ENCODE results near the gene TBCD.

Gene TBCD

DNA sequence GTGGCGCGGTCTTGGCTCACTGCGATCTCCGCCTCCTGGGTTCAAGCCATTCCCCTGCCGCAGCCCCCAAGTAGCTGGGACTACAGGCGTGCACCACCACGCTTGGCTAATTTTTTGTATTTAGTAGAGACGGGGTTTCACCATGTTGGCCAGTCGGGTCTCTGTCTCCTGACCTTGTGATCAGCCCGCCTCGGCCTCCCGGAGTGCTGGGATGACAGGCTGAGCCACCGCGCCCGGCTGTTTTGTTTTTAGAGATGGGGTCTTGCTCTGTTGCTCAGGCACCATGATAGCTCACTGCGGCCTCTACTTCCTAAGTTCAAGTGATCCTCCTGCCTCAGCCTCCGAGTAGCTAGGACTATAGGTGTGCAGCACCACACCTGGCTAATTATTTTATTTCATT lies 60.7 kb downstream of the TBCD start:
- DNase-seq, result no peak

- no peak for DNase-seq
Measured at GRCh38 chr17:82813299-82814051, 61.6 kb downstream of the TBCD start.

DNA sequence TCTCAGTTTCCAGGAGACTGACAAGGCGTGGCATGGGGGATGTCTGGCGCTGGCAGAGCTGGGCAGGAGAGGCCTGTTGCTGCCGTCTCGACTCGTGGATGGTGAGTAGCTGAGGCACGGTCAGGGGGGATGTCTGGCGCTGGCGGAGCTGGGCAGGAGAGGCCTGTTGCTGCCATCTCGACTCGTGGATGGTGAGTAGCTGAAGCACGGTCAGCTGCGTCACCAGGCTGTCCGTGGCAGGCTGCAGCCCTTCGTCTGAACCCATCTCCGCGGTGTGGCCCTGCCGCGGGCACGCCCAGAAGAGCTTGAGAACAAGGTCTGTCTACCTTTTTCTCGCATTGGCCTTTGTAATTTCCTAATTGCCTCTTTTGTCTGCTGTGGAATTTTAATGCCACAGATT lies 63.0 kb downstream of the TBCD start:
- DNase-seq, result no peak

- DNase-seq, result no peak
Measured at GRCh38 chr17:82815354-82815753, 63.5 kb downstream of the TBCD start.

GRCh38 chr17:82815790-82816305 lies 64.0 kb downstream of the TBCD start:
- no peak for DNase-seq

- no peak for DNase-seq
Measured at GRCh38 chr17:82816358-82816757, 64.5 kb downstream of the TBCD start.

DNA sequence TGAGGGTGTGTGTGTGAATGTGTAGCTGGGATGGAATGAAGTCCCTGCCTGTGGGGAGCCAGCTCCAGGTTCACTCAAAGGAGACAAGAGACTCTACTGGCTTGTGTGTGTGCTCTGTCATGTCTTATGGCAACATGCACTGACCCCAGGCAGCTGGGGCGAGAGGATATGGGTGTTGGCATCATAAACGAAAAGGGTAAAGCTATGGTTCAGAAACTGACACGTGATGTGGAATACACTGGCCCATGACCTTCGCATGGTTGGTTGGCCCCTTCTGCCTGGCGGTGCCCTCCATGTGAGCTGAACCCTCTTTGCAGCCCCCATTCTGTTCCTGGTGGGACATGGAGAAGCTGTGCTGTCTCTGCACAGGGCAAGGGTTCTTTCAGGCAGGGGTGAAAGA lies 66.1 kb downstream of the TBCD start:
- no peak for DNase-seq

- no peak for DNase-seq
Measured at GRCh38 chr17:82820278-82821251, 68.7 kb downstream of the TBCD start.

DNA sequence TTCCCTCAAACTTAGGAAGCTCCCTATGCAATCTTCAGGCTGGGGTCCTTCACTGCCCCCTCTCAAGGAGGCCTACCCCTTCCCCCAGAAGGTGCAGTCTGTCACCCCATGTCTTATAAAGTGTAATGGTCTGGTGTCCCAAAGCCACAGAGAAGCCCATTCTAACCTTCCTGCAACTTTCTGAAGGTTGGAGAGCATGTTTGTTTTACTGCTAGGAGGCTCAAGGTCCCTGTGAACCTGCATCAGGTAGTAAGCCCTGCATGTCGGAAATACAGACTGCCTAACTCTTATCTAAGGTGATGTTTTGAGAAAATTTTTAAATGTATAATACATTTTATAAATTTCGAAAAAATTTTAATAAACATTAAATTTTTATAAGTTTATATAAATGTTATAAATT lies 69.7 kb downstream of the TBCD start:
- DNase-seq, result no peak

DNA sequence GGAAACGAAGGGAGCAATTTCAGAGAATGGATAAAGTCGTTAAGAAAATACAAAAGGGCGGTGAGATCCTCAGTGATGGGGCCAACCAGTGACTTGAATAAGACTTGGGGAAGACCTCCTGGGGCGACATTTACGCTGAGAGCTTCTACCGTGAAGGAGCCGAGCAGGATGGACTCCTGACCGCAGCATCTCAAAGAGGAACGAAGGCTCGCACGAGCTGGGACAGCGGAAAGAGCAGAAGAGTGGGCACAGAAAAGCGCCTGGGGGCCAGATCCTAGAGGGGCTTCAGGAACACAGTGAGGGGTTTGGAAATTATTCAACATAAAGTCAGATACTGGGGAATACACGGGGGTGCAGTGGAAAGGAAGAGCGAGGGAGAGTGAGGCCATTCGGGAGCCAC lies 70.4 kb downstream of the TBCD start:
- no peak for DNase-seq

DNA sequence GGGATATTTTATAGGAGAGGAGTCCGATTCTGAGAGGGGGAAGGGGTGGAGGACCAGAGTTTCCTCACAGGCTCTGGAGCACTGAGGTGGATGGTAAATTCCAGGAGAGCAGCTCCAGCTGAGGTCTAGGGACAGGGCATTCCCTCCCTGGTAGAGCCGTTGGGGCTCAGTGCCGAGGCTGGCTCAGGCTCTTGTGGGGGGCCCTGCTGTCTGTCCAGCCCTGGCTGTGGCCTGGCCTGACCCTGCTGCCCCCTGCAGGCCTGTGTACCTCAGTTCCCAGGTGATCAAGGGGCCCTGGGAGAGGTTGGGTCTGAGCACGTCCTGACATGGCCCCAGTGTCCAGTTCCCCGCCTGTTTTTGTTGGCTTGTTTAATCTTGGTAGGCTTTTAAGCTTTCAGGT lies 71.1 kb downstream of the TBCD start:
- no peak for DNase-seq

GRCh38 chr17:82825540-82826124 lies 73.8 kb downstream of the TBCD start:
- DNase-seq, result no peak

DNA sequence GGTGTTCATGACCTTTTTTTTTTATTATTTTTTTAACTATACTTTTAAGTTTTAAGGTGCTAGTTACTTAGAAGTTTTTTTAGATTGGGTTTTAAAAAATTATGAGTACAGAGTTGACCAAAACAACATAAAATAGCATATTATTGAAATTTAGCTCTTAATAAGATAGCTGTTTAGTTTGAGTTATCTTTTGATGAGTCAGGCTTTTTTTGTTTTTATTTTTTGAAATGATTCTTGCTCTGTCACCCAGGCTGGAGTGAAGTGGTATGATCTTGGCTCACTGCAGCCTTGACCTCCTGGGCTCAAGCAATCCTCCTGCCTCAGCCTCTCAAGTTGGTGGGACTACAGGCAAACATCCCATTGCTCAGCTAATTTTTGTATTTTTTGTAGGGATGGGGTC lies 74.3 kb downstream of the TBCD start:
- DNase-seq, result no peak

- no peak for DNase-seq
Measured at GRCh38 chr17:82826956-82827355, 75.1 kb downstream of the TBCD start.

- DNase-seq, result no peak
Measured at GRCh38 chr17:82828875-82829487, 77.1 kb downstream of the TBCD start.

DNA sequence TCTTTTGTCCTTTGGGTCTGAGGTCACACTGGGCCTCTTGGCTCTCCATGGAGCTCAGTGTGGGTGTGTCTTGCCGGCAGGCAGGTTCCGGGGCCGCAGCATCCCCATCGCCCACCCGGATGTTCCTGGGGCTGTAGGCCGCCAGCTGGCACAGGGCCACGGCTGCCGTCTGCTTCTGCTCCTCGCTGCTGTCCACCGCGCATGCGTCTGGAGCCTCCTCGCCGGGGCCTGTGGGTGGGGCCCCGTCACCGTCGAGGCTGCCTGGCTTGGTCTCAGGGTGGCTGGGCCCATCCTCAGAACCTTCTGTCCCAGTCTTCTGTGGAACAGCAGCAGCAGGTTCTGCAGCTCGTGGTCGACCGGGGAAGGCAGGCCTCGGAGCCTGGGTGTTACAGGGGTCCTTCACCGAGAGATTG lies 78.4 kb downstream of the TBCD start:
- no peak for DNase-seq

DNA sequence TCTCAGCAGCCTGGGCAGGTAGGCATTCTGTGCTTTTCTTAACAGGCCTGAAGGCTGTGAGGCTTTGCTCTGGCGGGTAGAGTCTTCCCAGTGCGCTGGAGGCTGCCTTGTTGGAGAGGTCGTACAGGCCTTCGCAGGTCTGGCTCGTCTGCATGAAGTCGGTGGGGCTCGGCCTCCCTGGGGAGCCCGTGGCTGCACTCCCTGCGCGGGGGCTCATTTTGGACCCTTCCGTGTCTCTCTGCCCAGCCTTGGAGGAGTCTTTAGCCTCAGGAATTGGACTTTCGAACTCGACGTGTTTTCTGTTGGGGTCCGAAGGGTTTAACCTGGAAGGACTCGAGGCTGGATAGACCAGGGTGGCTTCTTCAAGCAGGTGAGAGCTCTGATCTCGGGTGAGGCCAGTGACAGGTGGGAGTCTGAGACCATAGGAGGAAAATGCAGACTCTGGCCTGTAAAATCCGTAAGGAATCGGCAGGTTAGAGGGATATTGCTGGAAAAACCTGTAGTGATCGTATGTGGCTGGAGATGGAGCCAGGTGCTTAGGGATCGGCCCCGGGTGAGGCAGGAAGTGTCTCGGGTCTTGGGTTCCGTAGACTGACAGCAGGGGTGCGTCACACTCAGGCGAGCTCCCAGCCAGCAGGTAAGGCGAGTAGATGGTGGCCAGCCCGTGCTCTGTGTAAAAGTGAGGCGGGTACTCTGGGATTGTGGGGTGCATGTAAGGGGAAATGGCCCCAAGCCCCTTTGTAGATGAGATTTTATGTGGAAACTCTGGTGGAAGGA lies 79.4 kb downstream of the TBCD start:
- DNase-seq, result no peak

DNA sequence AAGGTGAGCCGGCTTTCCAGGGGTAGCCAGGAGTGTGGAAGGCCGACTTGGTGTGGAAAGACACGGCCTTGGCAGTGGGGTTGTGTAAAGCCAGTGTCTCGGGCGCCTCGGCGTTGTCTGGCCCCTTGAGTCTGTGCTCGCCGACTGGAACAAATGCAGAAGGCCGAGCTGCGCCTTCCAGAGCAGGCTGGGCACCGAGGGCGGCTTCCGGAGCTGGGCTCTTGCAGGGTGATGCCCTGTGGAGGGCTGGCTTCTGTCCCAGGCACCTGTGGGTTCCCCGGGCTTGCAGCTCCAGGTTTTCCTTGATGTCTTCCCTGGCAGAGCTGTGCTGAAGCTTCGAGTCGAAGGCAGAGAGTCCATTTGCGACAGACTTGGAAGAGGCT lies 79.9 kb downstream of the TBCD start:
- no peak for DNase-seq

DNA sequence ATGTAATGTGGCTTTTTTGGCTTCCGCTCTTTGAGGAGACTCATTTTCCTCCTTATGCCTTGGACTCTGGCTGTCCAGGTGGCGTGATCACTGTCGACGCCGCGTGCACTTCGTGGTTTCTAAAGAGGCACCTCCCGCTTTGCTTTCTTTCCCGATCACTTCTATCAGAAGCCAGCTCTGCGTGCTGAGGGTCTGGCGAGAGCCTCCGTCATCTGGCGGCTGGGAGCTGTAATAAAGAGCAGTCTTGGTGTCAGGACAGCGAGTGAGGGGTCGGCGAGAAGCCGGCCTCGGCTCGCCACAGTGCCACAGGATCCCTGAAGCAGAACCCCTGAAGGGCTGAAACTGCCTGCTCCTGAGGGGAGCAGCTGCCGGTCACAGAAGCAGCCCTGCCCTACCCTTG lies 80.5 kb downstream of the TBCD start:
- DNase-seq, result no peak

GRCh38 chr17:82832881-82833475 lies 81.1 kb downstream of the TBCD start:
- no peak for DNase-seq

DNA sequence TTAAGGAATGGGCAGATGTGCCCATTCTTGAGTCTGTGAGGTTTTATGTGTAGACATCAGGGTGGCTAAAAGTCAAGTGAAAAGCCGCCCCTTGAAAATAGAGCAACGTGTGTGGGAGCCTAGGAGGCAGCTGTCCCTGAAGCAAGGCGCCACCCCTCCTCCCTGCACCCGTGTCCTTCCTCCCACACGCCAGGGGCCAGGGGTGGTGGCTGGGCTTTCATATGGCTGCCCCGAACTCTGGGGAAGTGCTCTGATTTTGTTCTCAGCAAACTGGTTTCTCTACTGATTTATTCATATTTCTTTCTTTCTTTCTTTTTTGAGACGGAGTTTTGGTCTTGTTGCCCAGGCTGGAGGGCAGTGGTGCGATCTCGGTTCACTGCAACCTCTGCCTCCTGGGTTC lies 83.3 kb downstream of the TBCD start:
- DNase-seq, result no peak
